Epidermal melanocyte (primary cell): ENCODE data around the gene INPP4A.
"Not testable (repeated sequence)": the region's sequence is repeated elsewhere in the genome, so short reads cannot be mapped to it uniquely, and the experiment has no call there.

Source experiments
- DNase-seq: peaks from one replicate; pipeline ENCODE4 v3.0.0; 2011; ENCODE audit warnings: low spot score; ENCODE audit not compliant: insufficient read length

Gene INPP4A

DNA sequence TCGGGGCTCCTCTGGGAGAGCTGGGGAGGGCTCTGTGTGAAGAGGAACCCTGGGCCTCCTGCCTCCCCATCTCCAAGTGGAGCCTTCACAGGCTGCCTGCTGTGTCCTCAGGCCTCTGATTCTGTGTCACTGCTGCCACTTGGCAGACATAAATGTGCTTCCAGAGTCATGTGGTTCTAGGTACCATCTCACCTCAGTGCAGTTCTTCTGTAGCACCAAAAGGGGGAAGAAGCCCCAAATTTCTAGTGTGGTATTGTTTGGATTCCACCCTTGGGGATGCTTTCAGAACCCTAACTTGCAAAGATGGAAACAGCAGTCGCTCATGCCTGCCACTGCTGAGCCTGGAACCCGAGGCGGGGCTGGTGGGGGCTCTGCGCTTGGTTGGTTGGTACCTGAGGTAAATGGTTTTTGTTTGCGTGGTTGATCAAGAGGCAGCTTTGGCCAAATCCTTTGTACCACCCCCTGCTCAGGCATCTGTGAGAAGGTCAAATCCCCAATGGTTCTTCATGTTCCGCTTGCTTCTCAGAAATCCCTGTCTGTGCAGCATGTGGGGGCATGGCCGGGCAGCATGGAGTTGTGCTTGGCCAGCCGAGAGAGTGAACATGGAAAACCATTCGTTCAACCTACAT, 136.1 kb downstream of the INPP4A start:
- no peak for DNase-seq

DNA sequence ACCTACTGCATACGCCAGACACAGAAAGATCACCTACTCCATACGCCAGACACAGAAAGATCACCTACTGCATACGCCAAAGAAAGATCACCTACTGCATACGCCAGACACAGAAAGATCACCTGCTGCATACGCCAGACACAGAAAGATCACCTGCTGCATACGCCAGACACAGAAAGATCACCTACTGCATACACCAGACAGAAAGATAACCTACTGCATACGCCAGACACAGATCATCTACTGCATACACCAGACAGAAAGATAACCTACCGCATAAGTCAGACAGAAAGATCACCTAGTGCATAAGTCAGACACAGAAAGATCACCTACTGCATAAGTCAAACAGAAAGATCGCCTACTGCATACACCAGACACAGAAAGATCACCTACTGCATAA, 137.9 kb downstream of the INPP4A start:
- DNase-seq, result no peak

GRCh38 chr2:98583276-98583675, 138.6 kb downstream of the INPP4A start:
- no peak for DNase-seq

DNA sequence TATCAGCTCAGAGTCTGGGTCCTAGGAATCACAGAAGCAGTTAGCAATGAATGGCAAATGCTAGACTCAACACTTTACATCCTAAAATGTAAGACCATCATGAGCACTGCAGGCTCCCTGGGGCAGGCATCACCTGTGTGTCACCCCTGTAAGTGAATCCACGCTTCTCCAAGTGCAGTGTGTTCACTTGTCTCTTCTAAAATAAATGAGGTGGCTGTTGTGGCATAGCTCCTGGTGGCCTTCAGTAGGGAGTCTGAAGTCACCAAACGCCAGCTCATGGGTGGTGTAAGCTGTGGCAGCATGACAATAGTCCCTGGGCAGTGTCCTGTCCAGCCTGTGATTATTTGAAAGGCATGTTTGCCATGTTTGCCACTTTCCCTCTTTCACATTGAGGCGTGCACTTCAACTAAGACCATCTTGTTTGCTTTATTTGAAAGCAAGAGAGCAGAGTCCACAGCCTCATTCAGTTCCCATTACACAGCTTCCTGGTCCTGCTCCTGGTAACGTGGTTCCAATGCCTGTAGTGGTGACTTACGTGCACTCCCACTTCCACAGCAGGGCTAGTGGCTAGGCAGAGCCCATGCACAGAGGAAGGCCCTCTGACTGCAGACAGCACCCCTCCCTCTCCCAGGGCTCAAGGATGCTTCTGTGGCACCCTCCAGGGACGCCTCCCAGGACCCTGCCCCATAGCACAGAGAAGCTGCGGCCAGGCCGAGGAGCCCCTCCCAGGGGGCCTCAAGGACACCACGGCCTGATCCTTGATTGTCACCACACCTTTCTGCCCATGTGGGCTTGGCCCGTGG, 139.4 kb downstream of the INPP4A start:
- no peak for DNase-seq

DNA sequence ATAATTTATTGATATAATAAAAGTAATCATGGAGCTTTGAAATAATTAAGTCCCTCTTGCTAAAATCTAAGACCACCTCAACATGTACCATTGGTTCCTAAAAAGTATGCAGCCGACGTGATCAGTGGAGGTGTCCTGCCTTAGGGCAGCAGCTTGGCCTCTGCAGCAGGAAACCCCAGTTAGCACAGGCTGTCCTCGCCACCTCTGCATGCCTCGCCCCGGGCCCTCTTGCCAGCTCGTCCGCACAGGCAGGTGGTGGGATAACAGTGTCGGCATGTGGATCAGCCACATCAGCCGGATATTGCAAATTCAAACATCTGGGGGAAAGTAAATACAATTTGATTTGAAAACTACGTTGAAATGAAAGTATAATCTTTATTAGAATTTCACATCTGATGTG, 140.7 kb downstream of the INPP4A start:
- DNase-seq, result no peak

DNA sequence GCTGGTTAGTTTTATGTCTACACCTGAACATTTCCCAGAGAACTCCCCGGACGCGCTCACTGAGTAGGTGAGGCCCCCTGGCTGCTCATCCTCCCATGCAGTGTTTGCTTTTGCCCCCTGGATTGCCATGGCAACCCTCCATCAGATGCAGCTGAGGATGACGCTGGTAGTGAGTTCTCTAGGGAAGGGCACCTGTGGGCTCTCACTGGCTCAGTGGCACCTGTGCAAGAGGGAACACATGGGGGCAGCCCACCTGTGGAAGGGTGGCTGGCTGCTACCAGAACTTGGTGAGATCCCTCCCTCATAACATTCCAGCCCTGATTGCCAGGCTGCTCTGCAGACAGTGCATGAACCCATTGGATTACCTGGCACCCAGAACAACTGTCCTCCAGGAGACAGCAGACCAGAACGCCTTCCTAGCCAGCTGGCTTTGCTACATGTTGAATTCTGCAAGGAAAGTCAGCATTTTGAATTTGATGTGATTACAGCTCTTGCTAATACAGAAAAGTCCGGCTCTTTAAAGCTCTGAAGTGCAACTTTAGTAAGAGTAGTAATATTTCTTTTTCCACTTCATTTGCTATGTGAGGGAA, 142.0 kb downstream of the INPP4A start:
- DNase-seq, result no peak

DNA sequence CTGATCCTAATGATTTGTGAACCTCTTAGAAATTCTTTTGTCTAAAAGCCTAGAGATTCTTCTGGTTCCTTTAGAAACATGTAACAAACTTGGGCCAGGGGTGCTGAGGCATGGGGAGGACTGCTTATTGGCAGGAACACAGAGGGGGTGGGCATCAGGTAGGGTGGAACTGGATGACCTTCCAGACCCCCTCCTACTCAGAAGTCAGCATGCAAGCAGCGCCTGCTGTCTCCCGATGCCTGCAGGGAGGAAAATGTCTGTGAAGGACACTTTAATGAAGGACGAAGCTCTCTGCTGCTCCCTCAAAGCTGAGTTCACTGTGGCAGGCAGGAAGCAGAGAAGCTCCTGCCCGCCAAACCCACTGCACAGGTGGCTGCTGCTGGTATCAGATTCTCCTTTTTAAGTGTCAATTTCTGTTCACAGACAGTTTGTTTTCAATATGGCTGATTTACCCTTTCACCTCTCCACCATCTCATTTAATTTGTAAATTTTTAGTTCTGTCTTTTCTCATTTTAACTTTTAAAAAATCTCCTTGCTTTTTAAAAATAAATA, 144.3 kb downstream of the INPP4A start:
- DNase-seq, result no peak

- no peak for DNase-seq
Observed at GRCh38 chr2:98589489-98589888, 144.8 kb downstream of the INPP4A start.

DNA sequence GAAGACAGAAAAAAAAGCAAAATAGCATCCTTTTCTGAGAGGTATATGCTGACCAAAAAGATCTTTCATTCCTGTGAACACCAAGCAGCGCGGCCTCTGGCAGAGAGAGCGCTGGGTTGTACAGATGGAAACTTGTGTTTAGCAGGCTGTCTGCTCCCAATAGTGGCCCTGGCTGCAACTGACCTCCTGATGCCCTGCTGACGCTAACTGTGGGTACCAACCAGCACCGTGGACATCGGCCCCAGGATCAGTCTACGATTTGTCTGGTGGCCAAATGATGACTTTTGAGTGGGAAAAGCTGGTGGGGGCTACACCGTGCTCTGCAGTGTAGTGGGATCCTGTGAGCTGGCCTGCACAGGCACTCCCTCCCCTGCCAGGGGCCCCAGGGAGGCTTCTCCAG, 147.9 kb downstream of the INPP4A start:
- DNase-seq, result no peak

DNA sequence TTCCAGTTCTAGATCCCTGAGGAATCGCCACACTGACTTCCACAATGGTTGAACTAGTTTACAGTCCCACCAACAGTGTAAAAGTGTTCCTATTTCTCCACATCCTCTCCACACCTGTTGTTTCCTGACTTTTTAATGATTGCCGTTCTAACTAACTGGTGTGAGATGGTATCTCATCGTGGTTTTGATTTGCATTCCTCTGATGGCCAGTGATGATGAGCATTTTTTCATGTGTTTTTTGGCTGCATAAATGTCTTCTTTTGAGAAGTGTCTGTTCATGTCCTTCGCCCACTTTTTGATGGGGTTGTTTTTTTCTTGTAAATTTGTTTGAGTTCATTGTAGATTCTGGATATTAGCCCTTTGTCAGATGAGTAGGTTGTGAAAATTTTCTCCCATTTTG, 150.0 kb downstream of the INPP4A start:
- not testable (repeated sequence) for DNase-seq

- no peak for DNase-seq
Observed at GRCh38 chr2:98598781-98599428, 154.2 kb downstream of the INPP4A start.

- DNase-seq, result no peak
Observed at GRCh38 chr2:98601532-98602132, 157.0 kb downstream of the INPP4A start.

DNA sequence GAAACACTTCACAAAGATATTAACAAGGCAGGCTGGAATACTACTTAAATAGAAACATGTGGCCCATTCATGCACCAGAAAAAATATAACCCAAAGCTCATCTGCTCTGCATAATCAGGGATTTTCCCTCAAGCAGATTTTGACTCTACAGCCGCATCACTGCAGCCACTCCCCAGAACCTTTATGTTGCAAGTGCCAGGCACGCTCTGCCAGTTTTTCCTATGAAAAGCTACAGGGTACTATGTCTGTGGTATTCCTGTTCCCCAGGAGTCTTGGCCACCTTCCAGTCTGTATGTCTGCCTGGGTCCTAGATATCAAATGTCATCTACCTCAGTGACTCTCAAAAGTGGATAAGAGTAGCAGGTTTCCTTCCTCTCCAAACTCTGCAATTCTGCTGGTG, 159.9 kb downstream of the INPP4A start:
- DNase-seq, result no peak

DNA sequence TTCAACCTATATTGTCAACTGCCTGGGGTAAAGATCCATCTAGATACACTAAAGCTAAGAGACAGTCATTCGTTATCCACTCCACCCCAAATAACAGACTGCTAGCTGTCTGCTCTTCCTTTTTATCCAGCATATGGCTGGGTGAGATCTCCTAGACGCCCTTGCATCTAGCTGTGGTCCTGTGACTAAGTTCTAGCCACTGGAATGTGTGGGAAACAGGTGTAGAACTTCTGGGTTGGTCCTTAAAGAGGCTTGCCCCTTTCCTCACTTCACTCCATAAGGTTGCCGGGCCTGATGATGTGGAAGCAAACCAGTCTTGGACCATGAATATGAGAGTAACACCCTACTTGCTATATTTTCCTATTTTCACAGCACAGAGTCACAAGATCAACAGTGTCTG, 160.4 kb downstream of the INPP4A start:
- DNase-seq, result no peak

DNA sequence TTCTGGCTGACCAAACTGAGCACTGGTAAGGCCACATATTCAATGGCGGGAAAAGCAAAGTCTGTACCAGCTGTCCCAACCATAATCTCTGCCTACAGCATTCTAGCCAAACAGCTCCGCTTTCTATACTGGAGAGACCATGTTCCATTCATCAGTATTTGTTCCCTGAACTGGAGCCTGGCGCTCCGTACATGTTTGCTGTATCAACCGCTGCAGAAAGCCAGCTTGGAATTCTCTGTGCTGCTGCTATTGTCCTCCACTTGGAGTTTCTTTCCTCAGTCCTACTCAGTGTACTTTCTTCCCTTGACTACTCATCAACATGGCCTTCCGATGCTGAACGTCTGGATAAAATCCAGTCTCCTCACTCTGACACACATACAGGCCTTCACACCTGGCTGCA, 161.8 kb downstream of the INPP4A start:
- no peak for DNase-seq

GRCh38 chr2:98607104-98607503, 162.4 kb downstream of the INPP4A start:
- no peak for DNase-seq

GRCh38 chr2:98607741-98608115, 163.1 kb downstream of the INPP4A start:
- no peak for DNase-seq

GRCh38 chr2:98608116-98608961, 163.7 kb downstream of the INPP4A start, which contains the start of the genes COA5 and UNC50:
TSS of gene COA5 (minus strand) at chr2:98608512. CDS start at chr2:98608405, 107 bp downstream.
TSS of gene UNC50 (plus strand) at chr2:98608589. CDS start at chr2:98609760, 1,171 bp downstream.
- DNase-seq, result peak; percentile 90

DNA sequence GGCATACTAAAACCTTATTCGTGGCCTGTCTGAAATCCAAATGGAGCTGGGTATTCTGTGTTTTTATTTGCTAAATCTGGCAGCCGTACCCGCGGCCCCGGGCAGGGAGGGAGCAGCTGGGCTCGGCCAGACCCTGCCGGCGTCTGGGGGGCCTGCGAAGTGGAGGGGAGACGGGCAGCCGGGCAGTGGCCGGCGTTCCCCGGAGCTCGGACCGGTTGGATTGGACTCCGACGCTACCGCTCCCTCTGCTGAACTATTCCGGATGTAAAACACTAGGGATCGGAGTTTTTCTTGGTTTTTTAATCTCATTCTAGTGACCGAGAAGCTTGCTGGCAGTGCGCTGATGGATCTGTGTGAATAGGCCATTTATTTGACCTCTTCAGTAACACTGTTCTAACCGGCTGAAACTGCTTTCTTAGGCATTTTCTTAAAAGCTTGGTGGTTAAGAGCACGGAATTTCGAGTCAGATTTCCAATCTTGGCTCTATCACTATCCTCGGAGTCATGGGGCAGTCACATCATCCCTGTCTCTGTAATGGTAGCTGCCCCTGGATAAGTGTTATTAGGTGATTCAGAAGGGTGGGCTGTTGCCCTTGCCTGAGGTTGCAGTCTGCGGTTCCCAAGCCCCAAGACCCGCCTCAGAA, 164.4 kb downstream of the INPP4A start:
- DNase-seq, result no peak
